ENCODE data around the gene ACKR3.

ACKR3 gene

DNA sequence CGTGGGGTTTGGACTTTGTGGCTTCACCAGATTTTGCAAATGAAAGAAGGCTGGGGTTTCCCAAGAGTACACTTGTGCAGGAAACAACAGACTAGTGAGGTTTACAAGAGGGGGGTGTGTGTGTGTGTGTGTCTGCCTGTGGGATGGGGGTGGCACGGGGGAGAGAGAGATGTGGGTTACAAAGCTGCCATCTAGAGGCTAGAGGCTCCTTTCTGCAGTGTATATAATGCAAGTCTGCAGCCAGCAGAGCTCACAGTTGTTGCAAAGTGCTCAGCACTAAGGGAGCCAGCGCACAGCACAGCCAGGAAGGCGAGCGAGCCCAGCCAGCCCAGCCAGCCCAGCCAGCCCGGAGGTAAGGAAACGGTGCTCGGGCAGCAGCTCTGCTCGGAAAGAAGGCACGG, at the start of gene ACKR3:
TSS of gene ACKR3 (plus strand) at position 253 of the 401 bp plus-strand sequence. CDS start 10,641 bp downstream, outside the sequence.
- DNase-seq: peak; percentile 45 to 93 (median 78)
- intact Hi-C loops (cut with DNase I): loop anchor here (5.0 kb wide), 1 partner anchor 57 kb away; no protein-coding TSS in a partner anchor

DNA sequence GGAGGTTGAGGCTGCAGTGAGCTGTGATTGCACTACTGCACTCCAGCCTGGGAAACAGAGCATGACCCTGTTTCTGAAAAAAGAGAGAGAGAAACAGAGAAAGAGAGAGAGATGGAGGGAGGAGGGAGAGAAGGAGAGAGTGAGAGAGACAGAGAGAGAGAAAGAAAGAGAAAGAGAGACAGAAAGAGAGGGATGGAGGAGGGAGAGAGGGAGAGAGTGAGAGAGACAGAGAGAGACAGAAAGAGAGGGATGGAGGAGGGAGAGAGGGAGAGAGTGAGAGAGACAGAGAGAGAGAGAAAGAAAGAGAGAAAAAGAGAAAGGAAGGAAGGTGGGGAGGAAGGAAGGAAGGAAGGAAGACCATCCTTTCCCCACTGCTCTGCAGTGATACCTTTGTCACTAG, 48.1 kb upstream of the ACKR3 start:
- DNase-seq: no peak
- intact Hi-C loops (cut with DNase I): no loop called here

DNA sequence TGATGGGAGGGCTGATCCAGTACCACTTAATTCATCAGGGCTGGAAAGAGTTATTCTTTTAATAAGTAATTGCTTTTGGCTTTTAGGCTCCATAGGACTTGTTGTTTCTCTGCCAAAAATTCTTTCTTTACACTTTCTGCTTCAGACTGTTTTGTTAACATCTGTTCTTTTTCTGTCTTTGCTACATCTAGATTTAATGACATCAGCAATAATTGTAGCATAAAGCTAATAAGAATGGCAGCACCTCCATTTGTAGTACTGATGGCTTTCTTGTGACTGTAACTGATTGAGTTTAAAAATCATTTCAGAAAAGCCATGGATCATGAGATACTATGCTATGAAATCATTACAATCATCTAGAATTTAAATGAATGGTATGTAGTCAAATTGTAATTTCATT, 46.4 kb upstream of the ACKR3 start:
- no peak for DNase-seq
- intact Hi-C loops (cut with DNase I): no loop called here

GRCh38 chr2:236525411-236525997, 44.1 kb upstream of the ACKR3 start:
- intact Hi-C loops (cut with DNase I): no loop called here
- no peak for DNase-seq

DNA sequence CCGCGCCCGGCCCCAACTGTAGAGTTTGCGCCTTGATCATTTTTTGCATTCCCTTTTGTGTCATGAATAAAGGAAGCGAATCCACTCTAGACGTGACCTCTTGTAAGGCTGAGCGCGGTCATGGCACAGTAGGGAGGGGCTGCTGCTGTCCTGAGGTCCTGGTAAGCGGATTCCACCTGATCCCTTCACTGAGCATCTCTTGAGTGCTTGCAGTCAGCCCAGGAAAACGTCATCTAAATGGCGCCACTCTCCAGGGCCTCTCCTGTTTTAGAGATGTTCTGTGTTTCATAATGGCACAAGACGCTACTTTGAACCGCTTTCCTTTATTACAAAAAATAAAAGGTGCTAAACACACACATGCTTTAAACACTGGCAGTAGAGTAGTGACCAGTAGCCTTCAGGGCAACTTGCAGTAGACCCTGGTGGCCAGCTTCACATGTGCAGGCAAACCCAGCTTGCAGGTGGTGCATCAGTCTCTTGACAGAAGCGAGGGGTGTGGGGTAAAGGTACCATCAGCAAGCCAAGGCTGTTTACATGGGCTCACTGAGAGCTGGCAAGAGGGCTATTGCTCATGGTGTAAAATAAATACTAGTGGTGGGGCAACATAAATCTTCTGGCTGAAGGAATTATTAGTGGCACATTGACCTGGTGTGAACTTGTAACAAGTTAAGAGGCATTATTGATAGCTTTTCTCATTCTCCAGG, 43.0 kb upstream of the ACKR3 start:
- no peak for DNase-seq
- intact Hi-C loops (cut with DNase I): no loop called here

- intact Hi-C loops (cut with DNase I): no loop called here
Observed at GRCh38 chr2:236527159-236527630, 42.4 kb upstream of the ACKR3 start.

DNA sequence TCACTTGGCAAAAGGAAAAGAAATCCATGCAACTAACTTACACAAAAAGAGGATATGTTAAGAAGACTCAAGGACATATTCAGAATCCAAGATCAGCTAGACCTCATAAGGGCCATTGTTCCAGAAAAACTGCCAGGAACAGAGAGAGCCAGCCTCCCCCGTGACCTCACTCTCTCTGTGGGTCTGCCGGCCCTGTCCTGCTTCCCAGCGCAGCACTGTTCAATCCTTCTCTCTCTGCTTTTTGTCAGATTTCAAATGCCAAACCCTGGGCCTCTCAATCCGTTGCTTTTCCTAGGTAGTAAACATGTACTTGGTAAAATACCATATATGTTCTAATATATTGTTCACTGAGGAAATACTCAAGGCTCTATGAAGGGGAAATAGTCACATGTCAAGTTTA, 40.0 kb upstream of the ACKR3 start:
- intact Hi-C loops (cut with DNase I): no loop called here
- DNase-seq: peak in 1 of 42 donors; percentile 46

More at GRCh38 chr2:236527159-236527630, 42.4 kb upstream of the ACKR3 start:
- DNase-seq: no peak

DNA sequence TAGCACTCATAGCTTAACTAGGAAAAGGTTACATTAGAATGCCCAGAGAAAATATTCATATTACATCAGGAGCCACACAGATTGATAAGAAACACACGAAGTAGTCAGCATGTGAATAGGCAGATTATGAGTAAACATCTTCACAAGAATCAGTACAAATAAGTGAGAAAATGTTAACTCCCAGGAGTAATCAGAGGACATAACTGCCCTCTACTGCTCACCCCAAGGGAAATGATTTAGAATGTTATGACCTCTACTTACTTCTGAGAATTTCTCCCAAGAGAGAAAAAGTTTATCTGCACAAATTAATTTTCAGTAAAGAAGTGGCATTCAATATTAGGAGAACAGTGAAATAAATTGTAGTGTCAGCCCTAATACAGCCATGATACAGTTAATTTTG, 39.1 kb upstream of the ACKR3 start:
- no peak for DNase-seq

DNA sequence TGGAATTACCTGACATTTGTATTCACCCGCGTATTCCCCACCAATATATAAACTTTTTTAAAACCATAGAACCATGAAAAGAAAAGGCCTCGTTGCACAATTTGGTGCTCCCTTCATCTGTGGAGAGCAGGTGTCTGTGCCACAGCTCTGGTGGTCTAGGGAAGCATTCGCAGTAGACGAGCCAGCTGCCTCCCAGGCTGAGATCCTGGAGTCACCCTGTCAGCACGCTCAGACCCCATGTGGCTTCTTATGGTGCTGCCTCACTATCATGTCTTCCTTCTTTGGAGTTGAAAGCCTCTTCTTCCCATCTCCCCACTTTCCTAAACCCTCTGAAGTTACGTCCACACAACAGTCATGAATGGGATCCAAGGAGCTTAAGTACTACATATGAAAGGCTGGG, 38.4 kb upstream of the ACKR3 start:
- no peak for DNase-seq
- intact Hi-C loops (cut with DNase I): no loop called here

More for the DNA sequence above, 39.1 kb upstream of the ACKR3 start:
- intact Hi-C loops (cut with DNase I): no loop called here

GRCh38 chr2:236531996-236532395, 37.6 kb upstream of the ACKR3 start:
- DNase-seq: no peak
- intact Hi-C loops (cut with DNase I): no loop called here

DNA sequence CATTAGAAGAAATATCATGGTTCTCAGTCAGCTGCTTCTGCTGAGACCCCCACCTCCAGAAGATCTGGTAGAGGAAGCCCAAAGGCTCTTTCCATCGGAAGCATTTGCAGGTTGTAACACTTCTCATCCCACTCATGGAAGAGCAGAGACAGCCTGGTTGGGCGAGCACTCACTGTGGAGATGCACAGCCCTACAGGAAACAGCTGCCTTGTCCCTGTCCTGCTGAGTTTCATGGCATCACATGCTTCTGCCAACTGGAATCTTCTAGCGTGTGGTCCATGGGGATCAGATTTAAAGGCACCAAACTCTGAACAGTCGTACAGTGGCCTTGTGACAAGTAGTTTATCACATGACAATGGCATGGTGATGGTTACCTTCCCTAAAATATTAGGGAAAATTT, 36.3 kb upstream of the ACKR3 start:
- intact Hi-C loops (cut with DNase I): no loop called here
- no peak for DNase-seq

GRCh38 chr2:236535024-236535423, 34.6 kb upstream of the ACKR3 start:
- intact Hi-C loops (cut with DNase I): no loop called here
- DNase-seq: no peak

GRCh38 chr2:236536727-236537398, 32.8 kb upstream of the ACKR3 start:
- intact Hi-C loops (cut with DNase I): no loop called here
- DNase-seq: no peak

DNA sequence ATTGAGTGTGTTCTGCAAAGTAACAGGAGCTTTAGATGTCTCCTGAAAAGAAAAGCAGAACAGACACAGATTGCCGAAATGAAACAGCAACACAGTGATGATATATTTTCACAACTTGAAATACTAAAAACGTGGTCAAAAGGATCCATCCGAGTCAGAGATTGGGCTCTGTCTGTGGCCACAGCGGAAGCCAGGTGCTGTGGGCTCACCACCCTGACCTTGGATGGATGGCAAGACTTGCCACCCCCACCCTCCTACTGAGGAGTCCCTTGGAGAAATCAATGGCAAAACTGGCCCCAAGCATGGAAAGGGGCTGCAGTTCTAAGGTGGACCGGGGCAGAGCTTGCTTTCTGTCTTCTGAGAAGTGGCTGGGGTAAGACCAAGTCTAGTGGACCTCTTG, 31.4 kb upstream of the ACKR3 start:
- DNase-seq: no peak
- intact Hi-C loops (cut with DNase I): no loop called here

GRCh38 chr2:236541008-236541562, 28.5 kb upstream of the ACKR3 start:
- DNase-seq: no peak
- intact Hi-C loops (cut with DNase I): no loop called here

DNA sequence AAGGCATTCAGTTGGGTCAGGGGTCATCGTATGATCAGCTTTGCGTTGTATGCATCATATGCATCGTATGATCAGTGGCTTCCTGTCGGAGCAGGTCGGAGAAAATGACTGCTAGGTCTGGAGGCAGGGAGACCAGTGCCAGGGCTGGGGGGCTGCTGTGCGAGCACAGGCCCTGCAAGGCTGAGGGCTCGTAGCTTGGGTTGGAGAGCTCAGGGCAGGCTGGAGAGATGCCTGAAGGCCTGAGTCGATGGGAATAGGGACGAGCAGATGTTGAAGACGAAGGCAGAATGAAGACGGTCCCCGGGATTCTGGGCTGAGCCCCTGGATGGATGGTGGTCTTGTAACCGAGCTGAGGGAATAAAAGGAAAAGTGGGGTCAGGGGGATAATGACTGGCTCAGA, 25.3 kb upstream of the ACKR3 start:
- no peak for DNase-seq
- intact Hi-C loops (cut with DNase I): no loop called here

GRCh38 chr2:236545248-236545658, 24.4 kb upstream of the ACKR3 start:
- DNase-seq: no peak
- intact Hi-C loops (cut with DNase I): no loop called here

DNA sequence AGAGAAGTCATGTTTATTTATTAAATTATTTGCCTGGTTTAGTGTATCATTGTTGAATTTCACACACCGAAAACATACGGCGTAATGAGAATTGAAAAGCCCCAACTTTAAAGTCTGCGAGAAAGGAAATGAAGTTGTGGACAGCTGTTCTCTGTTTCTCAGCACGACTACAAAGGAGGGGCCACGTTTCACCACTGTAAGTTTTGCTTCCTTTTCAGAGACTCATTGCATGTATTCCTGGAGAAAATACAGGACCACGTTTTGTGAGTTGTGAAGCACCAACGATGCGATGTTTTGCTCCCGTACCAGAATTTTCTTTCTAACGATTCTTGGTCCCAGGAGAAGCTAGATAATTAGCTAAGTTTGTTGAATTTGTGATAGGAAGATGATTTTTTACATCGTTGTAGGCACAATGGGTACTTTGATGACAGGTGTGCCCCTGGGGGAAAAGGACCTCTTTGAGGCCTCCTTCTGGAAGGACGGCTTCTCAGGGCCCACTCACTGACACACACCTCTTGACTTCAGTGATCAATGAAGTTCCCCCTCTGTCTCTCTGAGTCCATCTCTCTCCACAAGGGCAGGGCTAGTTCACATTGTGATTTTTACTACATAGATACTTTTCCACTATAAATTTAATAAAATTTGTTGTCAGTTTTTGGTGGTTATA, 23.7 kb upstream of the ACKR3 start:
- no peak for DNase-seq
- intact Hi-C loops (cut with DNase I): no loop called here

GRCh38 chr2:236546561-236547002, 23.0 kb upstream of the ACKR3 start:
- intact Hi-C loops (cut with DNase I): no loop called here

More at GRCh38 chr2:236546561-236547002, 23.0 kb upstream of the ACKR3 start:
- DNase-seq: no peak

Data from head of caudate nucleus (tissue), 42 donors.